Measurements from ENCODE around the gene BLACAT1. TPM values are rescaled to one million over a fixed set of nuclear protein-coding genes. Genes with fewer than 3 reads are reported as not detected.

The BLACAT1 gene
- total RNA-seq, 1 experiment from 2014 or later: 0.31 TPM

DNA sequence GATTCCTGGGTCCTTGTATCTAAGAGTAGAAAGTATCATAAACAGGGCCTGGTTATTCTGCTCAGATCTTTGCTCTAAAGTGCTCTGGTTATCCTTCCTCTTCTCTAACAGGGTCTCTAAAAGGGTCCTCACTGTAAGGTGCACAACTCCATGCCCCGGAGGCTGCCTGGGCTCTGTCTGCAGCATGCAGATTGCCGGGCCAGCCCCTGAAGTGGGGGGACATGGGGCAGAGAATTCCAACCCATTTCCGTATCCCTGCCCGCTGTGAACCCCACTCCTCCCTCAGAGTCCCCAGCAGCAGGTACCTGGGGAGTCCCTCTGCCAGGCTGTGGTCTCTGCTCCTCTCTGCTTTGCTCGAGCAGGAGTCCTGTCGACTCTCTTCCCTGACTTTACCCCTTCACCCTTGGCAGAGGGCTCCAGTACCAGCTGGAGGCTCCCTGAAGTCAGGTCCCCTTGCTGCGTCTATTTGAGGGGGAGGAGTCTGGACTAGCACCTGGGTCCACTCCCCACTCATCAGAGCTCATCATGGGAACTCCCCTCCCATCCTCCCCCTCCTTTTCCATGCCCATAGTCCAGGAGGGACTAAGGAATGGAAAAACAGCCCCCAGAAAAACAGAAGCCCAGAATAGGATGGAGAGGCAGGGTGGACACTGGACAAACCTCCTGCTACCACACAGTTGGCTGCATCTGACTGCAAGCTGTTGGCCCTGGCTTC, 12.1 kb downstream of the BLACAT1 start:
- ChIA-PET CTCF (no interaction called here), POLR2A (no interaction called here)
- Histone ChIP-seq H3K4me3 (ENCODE audit: low read depth in 2 of 2, low read length in 2 of 2) (no peak overlapping the region), H3K9me3 (ENCODE audit: control insufficient read depth, insufficient read depth, low read depth, low read length) (no peaks in the 10 kb centered on the region), H3K27ac (ENCODE audit: low read length) (no peak overlapping the region), H3K27me3 (ENCODE audit: control insufficient read depth, insufficient read depth, low read length) (no peaks in the 10 kb centered on the region), H3K4me1 (ENCODE audit: control insufficient read depth, insufficient read depth, low read length) (peaks cover 14% of the 10 kb centered on the region), H3K36me3 (ENCODE audit: control insufficient read depth, insufficient read depth, low read length) (no peaks in the 10 kb centered on the region)
- in situ Hi-C loops (cut with HindIII; ENCODE audit: low pct_unique_long_range_greater_than_20kb, low sequenced_read_pairs): no loop called here
- no peak for TF ChIP-seq TCF7L2 (IDR thresholded peaks at IDR 0.05; ENCODE audit: low read depth, low read length)
- TF ChIP-seq POLR2AphosphoS5 (IDR thresholded peaks at IDR 0.05; ENCODE audit: low read depth, low read length): no peak
- TF ChIP-seq, protein P1, sequence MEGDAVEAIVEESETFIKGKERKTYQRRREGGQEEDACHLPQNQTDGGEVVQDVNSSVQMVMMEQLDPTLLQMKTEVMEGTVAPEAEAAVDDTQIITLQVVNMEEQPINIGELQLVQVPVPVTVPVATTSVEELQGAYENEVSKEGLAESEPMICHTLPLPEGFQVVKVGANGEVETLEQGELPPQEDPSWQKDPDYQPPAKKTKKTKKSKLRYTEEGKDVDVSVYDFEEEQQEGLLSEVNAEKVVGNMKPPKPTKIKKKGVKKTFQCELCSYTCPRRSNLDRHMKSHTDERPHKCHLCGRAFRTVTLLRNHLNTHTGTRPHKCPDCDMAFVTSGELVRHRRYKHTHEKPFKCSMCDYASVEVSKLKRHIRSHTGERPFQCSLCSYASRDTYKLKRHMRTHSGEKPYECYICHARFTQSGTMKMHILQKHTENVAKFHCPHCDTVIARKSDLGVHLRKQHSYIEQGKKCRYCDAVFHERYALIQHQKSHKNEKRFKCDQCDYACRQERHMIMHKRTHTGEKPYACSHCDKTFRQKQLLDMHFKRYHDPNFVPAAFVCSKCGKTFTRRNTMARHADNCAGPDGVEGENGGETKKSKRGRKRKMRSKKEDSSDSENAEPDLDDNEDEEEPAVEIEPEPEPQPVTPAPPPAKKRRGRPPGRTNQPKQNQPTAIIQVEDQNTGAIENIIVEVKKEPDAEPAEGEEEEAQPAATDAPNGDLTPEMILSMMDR (IDR thresholded peaks at IDR 0.05): no peak
- TF ChIP-seq SIN3A (IDR thresholded peaks at IDR 0.05; ENCODE audit: borderline replicate concordance, insufficient read depth, low read depth, low read length): no peak
- TF ChIP-seq, protein P2, sequence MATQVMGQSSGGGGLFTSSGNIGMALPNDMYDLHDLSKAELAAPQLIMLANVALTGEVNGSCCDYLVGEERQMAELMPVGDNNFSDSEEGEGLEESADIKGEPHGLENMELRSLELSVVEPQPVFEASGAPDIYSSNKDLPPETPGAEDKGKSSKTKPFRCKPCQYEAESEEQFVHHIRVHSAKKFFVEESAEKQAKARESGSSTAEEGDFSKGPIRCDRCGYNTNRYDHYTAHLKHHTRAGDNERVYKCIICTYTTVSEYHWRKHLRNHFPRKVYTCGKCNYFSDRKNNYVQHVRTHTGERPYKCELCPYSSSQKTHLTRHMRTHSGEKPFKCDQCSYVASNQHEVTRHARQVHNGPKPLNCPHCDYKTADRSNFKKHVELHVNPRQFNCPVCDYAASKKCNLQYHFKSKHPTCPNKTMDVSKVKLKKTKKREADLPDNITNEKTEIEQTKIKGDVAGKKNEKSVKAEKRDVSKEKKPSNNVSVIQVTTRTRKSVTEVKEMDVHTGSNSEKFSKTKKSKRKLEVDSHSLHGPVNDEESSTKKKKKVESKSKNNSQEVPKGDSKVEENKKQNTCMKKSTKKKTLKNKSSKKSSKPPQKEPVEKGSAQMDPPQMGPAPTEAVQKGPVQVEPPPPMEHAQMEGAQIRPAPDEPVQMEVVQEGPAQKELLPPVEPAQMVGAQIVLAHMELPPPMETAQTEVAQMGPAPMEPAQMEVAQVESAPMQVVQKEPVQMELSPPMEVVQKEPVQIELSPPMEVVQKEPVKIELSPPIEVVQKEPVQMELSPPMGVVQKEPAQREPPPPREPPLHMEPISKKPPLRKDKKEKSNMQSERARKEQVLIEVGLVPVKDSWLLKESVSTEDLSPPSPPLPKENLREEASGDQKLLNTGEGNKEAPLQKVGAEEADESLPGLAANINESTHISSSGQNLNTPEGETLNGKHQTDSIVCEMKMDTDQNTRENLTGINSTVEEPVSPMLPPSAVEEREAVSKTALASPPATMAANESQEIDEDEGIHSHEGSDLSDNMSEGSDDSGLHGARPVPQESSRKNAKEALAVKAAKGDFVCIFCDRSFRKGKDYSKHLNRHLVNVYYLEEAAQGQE (IDR thresholded peaks at IDR 0.05; ENCODE audit: insufficient read depth in 1 of 2, low read depth in 2 of 2, low read length in 1 of 2): no peak
- intact Hi-C loops (cut with micrococcal nuclease; ENCODE audit: unreplicated experiment): no loop called here
- ATAC-seq (no peak), DNase-seq (ENCODE audit: low read depth, low spot score) (no peak)
- BruUV-seq (replicated peaks): no TSS peak

DNA sequence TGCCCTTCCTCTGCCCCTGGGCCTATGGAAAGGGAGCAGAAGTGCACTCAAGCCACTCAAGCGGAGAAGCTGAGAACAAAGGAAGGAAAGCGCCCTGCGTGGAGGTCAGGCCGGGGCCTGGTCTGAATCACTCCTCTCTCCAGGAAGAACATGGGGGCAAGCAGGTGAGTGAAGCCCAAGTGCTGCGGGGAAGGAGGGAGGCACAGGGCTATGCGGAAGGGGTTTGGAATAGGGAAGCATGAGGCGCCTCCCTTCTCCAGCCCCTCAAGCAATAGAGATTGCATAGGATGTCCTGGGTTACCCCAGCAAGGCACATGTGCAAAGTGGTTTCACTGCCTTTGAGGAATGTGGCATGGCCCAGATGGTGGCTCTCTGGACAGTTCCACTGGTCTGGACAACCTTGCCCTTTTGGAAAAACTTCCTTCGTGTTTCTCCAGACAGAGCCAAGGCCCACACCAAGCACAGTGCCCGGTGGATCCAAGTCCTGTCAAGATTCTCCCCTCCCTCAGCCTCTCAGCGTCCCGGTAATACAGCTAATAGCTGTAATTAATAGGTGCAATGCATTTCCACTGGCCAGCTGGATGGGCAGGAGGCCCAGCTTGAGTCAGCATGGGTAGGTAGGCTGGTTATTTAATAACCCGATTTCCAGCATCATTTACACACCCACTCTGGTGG, 13.7 kb downstream of the BLACAT1 start:
- intact Hi-C loops (cut with micrococcal nuclease; ENCODE audit: unreplicated experiment): no loop called here
- ChIA-PET CTCF (interaction anchor here (0.8 kb wide), 1 partner anchor 11 kb away, joined by 3 read pairs; no protein-coding TSS in a partner anchor), POLR2A (interaction anchor here (0.6 kb wide), 1 partner anchor 43 kb away, joined by 3 read pairs; no protein-coding TSS in a partner anchor)
- Histone ChIP-seq H3K4me3 (ENCODE audit: low read depth in 2 of 2, low read length in 2 of 2) (no peak overlapping the region), H3K4me1 (ENCODE audit: control insufficient read depth, insufficient read depth, low read length) (peaks cover 8% of the 10 kb centered on the region), H3K27ac (ENCODE audit: low read length) (no peak overlapping the region), H3K27me3 (ENCODE audit: control insufficient read depth, insufficient read depth, low read length) (no peaks in the 10 kb centered on the region), H3K36me3 (ENCODE audit: control insufficient read depth, insufficient read depth, low read length) (no peaks in the 10 kb centered on the region), H3K9me3 (ENCODE audit: control insufficient read depth, insufficient read depth, low read depth, low read length) (no peaks in the 10 kb centered on the region)
- in situ Hi-C loops (cut with HindIII; ENCODE audit: low pct_unique_long_range_greater_than_20kb, low sequenced_read_pairs): no loop called here
- TF ChIP-seq SIN3A (IDR thresholded peaks at IDR 0.05; ENCODE audit: borderline replicate concordance, insufficient read depth, low read depth, low read length) (no peak), TCF7L2 (IDR thresholded peaks at IDR 0.05; ENCODE audit: low read depth, low read length) (no peak), POLR2AphosphoS5 (IDR thresholded peaks at IDR 0.05; ENCODE audit: low read depth, low read length) (no peak)
- TF ChIP-seq, protein P2 (IDR thresholded peaks at IDR 0.05; ENCODE audit: insufficient read depth in 1 of 2, low read depth in 2 of 2, low read length in 1 of 2): no peak
- TF ChIP-seq, protein P1 (IDR thresholded peaks at IDR 0.05): no peak
- ATAC-seq (no peak), DNase-seq (ENCODE audit: low read depth, low spot score) (no peak)
- BruUV-seq (replicated peaks): no TSS peak

Data from Panc1 (cell line).